OCI-LY3 (cell line): ENCODE measurements around the gene EFNA5.

Source experiments
- H2AFZ ChIP-seq: fragments of 200-600, 300-600 bp; shearing (Covaris generic); 2 replicates; pipeline ENCODE4 v1.6.0; 2014; ENCODE audit warnings: antibody characterized with exemption, low read depth, low read length
- H3K27ac ChIP-seq: fragments of 200-600, 300-600 bp; sonication (generic); 2 replicates; pipeline ENCODE4 v1.5.1; 2014; ENCODE audit warnings: mild to moderate bottlenecking, low read length, moderate library complexity, mixed read lengths
- H3K27me3 ChIP-seq: fragments of 200-600, 300-600 bp; sonication (generic); 2 replicates; pipeline ENCODE4 v1.6.1; 2014; ENCODE audit warnings: low read depth, low read length, mixed read lengths
- H3K36me3 ChIP-seq: fragments of 200-600, 300-600 bp; sonication (generic); replicated peaks from 2 replicates; pipeline ENCODE3; 2014; ENCODE audit warnings: low read depth, low read length, mixed read lengths
- H3K4me1 ChIP-seq: fragments of 300-600, 200-600 bp; sonication (generic); 2 replicates; pipeline ENCODE4 v1.6.1; 2014; ENCODE audit warnings: low read length, mixed read lengths
- H3K4me2 ChIP-seq: fragments of 200-600, 300-600 bp; sonication (generic); 2 replicates; pipeline ENCODE4 v1.6.1; 2014; ENCODE audit warnings: low read length, mixed read lengths
- H3K4me3 ChIP-seq: fragments of 300-600, 200-600 bp; sonication (generic); 2 replicates; pipeline ENCODE4 v1.5.1; 2014; ENCODE audit warnings: antibody characterized with exemption, mild to moderate bottlenecking, low read length, moderate library complexity
- H3K79me2 ChIP-seq: fragments of 300-600, 200-600 bp; shearing (Covaris generic); 2 replicates; pipeline ENCODE4 v1.6.1; 2014; ENCODE audit warnings: mild to moderate bottlenecking, low read length, mixed read lengths
- H3K9ac ChIP-seq: fragments of 300-600, 200-600 bp; shearing (Covaris generic); 2 replicates; pipeline ENCODE4 v1.6.0; 2014; ENCODE audit warnings: mild to moderate bottlenecking, low read length, moderate library complexity
- H3K9me3 ChIP-seq: fragments of 200-600, 300-600 bp; shearing (Covaris generic); 2 replicates; pipeline ENCODE4 v1.6.1; 2014; ENCODE audit warnings: low read length, mixed read lengths; ENCODE audit not compliant: insufficient read depth
- H4K20me1 ChIP-seq: fragments of 200-600, 300-600 bp; sonication (generic); 2 replicates; pipeline ENCODE4 v1.6.1; 2016; ENCODE audit warnings: low read length, mixed read lengths; ENCODE audit not compliant: insufficient read depth
- CTCF ChIP-seq: fragments of 200-600, 300-600 bp; sonication (generic); IDR thresholded peaks from 2 replicates; pipeline ENCODE4 v1.5.1; 2014; ENCODE audit warnings: antibody characterized with exemption, low read length, low read depth
- EZH2phosphoT487 ChIP-seq: fragments of 200-600 bp; shearing (Covaris generic); IDR thresholded peaks from 2 replicates; pipeline ENCODE4 v1.6.1; 2018; ENCODE audit warnings: antibody characterized with exemption, mixed run types, low read depth

Gene EFNA5

GRCh38 chr5:107653685-107654084 is 17.1 kb downstream of the EFNA5 start:
- Histone ChIP-seq H2AFZ (no peak overlapping the region), H3K79me2 (no peaks in the 10 kb centered on the region), H3K4me2 (no peak overlapping the region)

DNA sequence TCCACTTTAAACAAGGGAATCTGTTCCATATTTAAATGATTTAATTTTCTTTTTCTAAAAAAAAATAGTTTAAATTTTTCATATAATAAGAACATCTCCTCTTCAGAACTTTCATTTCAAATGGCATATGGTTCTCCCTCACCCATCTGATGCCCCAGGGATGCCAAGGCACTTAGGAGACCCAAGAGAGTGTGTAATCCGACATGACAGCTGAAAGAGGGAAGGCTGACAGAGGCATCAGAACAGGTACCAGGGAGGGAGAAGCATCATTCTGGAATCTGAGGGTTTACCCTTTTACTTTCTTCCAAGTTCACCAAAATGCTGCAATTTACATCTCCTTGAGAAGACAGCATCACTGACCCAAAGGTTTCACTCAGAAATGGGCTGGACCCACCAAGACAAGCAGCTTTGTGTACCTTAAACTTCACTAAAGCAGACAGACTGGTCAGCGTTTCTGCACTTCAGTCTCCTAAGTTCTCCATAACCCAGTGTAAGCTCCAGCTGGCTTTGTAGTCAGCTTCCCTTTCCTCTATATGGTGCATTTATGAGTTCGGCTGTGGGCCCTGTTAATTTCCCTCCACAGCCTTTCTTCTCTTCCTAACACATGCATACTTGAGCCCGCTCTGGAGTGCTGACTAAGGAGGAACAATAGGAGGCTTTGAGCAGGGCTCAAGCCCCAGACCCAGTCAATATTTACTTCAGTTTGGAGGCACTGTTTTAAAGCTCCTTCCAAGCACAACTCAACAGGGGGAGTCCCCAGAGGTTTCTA is 17.7 kb downstream of the EFNA5 start:
- Histone ChIP-seq H3K79me2 (no peaks in the 10 kb centered on the region), H3K9me3 (no peaks in the 10 kb centered on the region), H3K4me2 (no peak overlapping the region)

More at GRCh38 chr5:107653685-107654084, 17.1 kb downstream of the EFNA5 start:
- H3K4me1 ChIP-seq: no peaks in the 10 kb centered on the region
- TF ChIP-seq CTCF: no peak
- TF ChIP-seq EZH2phosphoT487: no peak
- H3K36me3 ChIP-seq: no peaks in the 10 kb centered on the region
- no peak overlapping the region for H3K4me3 ChIP-seq
- no peak overlapping the region for H3K27ac ChIP-seq
- H3K9ac ChIP-seq: no peak overlapping the region
- no peaks in the 10 kb centered on the region for H3K27me3 ChIP-seq
- H4K20me1 ChIP-seq: no peaks in the 10 kb centered on the region
- H3K9me3 ChIP-seq: no peaks in the 10 kb centered on the region

GRCh38 chr5:107652408-107652807 is 18.3 kb downstream of the EFNA5 start:
- TF ChIP-seq CTCF (no peak), EZH2phosphoT487 (no peak)
- Histone ChIP-seq H3K4me3 (no peak overlapping the region), H3K36me3 (no peaks in the 10 kb centered on the region), H2AFZ (no peak overlapping the region), H3K27me3 (no peaks in the 10 kb centered on the region), H3K9me3 (no peaks in the 10 kb centered on the region), H3K9ac (no peak overlapping the region), H3K79me2 (no peaks in the 10 kb centered on the region), H3K4me2 (no peak overlapping the region), H3K27ac (no peak overlapping the region), H4K20me1 (no peaks in the 10 kb centered on the region), H3K4me1 (no peaks in the 10 kb centered on the region)

More for the DNA sequence above, 17.7 kb downstream of the EFNA5 start:
- TF ChIP-seq CTCF: no peak
- TF ChIP-seq EZH2phosphoT487: no peak
- Histone ChIP-seq H3K9ac (no peak overlapping the region), H2AFZ (no peak overlapping the region), H3K4me3 (no peak overlapping the region), H3K4me1 (no peaks in the 10 kb centered on the region), H3K27ac (no peak overlapping the region), H4K20me1 (no peaks in the 10 kb centered on the region), H3K27me3 (no peaks in the 10 kb centered on the region), H3K36me3 (no peaks in the 10 kb centered on the region)

- no peak overlapping the region for H3K4me3 ChIP-seq
- H3K79me2 ChIP-seq: no peaks in the 10 kb centered on the region
- no peak overlapping the region for H3K27ac ChIP-seq
These were observed 19.4 kb downstream of the EFNA5 start for GRCh38 chr5:107651325-107651724.

More at GRCh38 chr5:107651325-107651724, 19.4 kb downstream of the EFNA5 start:
- Histone ChIP-seq H2AFZ (no peak overlapping the region), H4K20me1 (no peaks in the 10 kb centered on the region), H3K4me1 (no peaks in the 10 kb centered on the region), H3K9ac (no peak overlapping the region), H3K4me2 (no peak overlapping the region), H3K9me3 (no peaks in the 10 kb centered on the region), H3K27me3 (no peaks in the 10 kb centered on the region), H3K36me3 (no peaks in the 10 kb centered on the region)
- no peak for TF ChIP-seq CTCF
- TF ChIP-seq EZH2phosphoT487: no peak
